Kidney epithelial cell (primary cell): ENCODE results near the gene CSF1R. TPM values are rescaled to one million over a fixed set of nuclear protein-coding genes. Genes with fewer than 3 reads are reported as not detected.

Experiments used
- DNase-seq: peaks from one replicate; pipeline ENCODE4 v3.0.0-alpha.2; 2010; ENCODE audit warnings: low read depth
- H3K27me3 ChIP-seq: 2 replicates; pipeline ENCODE4 v1.6.0; 2011; ENCODE audit warnings: low read length; ENCODE audit not compliant: control insufficient read depth, insufficient read depth
- H3K36me3 ChIP-seq: 2 replicates; pipeline ENCODE4 v1.5.1; 2011; ENCODE audit warnings: low read length; ENCODE audit not compliant: control insufficient read depth, insufficient read depth
- H3K4me3 ChIP-seq: 2 replicates; pipeline ENCODE4 v1.5.1; 2011; ENCODE audit warnings: low read depth, mild to moderate bottlenecking, control low read depth, low read length
- total RNA-seq: library from RNA; depleted of rRNA; stranded (reverse); fragments of >200 nt; gene quantifications from 2 replicates; pipeline ENCODE4 v1.2.3, GENCODE V29; 2015
- TF ChIP-seq, protein P1 (sequence below): IDR thresholded peaks from 2 replicates; pipeline ENCODE4 v1.5.1; 2011; ENCODE audit warnings: mild to moderate bottlenecking, moderate library complexity, low read length, control low read depth, inconsistent platforms; ENCODE audit not compliant: insufficient read depth, poor library complexity, severe bottlenecking

Gene CSF1R
- total RNA-seq, 1 donor from 2014 or later, result 0.75 TPM

DNA sequence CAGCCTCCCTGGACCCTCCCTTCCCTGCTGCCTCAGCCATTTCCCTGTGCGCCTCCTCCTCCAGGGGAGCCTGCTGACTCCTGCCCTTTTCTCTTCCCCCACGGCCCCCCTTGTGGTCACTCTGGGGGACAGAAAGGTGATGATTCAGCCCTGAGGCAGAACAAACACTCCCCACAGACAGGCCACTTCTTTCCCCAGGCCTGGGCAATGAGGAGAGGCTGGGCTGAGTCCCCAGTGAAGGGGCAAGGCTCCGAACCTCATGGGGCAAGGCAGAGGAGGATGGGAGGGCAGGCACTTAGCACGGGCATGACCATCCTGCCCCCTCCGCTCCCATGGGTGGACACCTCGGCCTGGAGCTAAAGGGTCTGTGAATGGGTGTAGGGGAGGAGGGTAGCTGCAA, 21.0 kb downstream of the CSF1R start:
- Histone ChIP-seq H3K4me3 (no peak overlapping the region), H3K36me3 (no peaks in the 10 kb centered on the region), H3K27me3 (no peaks in the 10 kb centered on the region)
- no peak for DNase-seq
- TF ChIP-seq, protein P1, sequence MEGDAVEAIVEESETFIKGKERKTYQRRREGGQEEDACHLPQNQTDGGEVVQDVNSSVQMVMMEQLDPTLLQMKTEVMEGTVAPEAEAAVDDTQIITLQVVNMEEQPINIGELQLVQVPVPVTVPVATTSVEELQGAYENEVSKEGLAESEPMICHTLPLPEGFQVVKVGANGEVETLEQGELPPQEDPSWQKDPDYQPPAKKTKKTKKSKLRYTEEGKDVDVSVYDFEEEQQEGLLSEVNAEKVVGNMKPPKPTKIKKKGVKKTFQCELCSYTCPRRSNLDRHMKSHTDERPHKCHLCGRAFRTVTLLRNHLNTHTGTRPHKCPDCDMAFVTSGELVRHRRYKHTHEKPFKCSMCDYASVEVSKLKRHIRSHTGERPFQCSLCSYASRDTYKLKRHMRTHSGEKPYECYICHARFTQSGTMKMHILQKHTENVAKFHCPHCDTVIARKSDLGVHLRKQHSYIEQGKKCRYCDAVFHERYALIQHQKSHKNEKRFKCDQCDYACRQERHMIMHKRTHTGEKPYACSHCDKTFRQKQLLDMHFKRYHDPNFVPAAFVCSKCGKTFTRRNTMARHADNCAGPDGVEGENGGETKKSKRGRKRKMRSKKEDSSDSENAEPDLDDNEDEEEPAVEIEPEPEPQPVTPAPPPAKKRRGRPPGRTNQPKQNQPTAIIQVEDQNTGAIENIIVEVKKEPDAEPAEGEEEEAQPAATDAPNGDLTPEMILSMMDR, result no peak

DNA sequence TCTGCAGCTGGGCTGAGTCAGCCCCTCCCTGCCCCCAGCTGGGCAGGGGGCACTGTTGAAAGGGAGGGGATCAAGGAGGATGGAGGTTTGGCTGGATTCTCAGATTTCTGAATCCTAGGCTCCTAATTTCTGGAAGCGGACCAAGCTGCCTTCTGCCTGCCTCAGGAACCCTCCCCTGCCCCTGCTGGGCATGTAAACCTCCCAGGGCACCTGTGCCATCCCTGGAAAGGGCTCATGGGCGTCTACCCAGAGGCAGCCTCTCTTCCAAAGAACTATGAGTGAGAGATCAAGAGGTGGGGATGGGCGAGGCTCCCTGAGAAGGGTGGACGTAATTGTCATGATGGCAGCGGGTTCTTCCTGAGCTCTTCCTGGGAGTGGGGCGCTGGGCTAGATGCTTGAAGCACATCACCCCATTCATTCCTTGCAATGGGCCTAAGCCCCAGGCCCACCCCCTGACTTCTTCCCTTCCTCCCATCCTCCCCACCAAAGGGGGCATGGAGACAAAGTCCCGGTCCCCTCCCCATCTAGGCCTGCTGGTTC, 21.6 kb downstream of the CSF1R start:
- H3K4me3 ChIP-seq, result no peak overlapping the region
- no peaks in the 10 kb centered on the region for H3K27me3 ChIP-seq
- DNase-seq, result no peak
- TF ChIP-seq, protein P1, result no peak
- H3K36me3 ChIP-seq, result no peaks in the 10 kb centered on the region

DNA sequence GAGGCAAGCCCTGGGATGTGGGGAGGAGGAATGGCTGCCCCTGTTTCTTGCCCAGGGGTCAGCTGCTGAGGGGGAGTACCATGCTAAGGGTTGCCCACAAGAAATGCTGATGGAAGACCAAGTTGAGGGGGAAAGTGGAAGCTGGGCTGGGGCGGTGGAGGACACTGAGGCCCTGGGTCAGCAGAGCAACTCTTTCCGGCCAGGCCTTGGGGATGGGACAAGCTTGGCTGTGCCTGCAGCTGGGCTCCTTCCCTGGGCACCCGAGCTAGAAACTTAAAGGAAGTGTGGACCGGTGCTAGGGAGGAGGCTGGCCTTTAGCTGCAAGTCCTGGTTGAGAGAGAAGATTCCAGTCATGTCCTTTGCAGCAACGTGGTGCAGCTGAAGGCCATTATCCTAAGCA, 22.7 kb downstream of the CSF1R start:
- Histone ChIP-seq H3K4me3 (no peak overlapping the region), H3K27me3 (no peaks in the 10 kb centered on the region), H3K36me3 (no peaks in the 10 kb centered on the region)
- TF ChIP-seq, protein P1, result no peak
- DNase-seq, result no peak

DNA sequence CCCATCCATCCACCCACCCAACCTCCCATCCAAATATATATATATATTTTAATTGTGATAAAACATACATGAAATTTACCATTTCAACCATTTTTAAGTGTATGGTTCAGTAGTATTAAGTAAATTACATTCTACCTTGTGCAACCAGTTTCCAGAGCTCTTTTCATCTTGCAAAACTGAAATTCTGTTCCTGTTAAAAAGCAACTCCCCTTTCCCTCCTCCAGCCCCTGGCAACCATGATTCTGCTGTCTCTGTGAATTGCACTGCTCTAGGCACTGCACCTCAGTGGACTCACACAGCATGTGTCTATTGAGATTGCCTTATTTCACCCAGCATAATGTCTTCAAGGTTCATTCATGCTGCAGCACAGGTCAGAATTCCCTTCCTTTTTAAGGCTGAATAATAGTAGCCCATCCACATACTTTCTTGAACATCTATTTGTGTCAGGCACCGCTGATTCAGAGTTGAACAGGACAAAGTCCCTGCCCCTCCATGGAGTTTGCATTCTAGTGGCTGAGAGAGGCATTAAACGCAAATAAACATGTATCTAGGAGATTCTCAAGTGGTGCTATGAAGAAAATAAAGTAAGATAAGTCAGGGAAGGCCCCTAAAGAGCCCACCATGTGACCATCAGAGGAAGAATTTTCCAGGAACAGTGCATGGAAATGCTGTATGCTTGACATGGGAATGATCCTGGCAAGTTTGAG, 24.0 kb downstream of the CSF1R start:
- TF ChIP-seq, protein P1, result no peak
- H3K27me3 ChIP-seq, result no peaks in the 10 kb centered on the region
- H3K36me3 ChIP-seq, result no peaks in the 10 kb centered on the region
- H3K4me3 ChIP-seq, result no peak overlapping the region
- no peak for DNase-seq

DNA sequence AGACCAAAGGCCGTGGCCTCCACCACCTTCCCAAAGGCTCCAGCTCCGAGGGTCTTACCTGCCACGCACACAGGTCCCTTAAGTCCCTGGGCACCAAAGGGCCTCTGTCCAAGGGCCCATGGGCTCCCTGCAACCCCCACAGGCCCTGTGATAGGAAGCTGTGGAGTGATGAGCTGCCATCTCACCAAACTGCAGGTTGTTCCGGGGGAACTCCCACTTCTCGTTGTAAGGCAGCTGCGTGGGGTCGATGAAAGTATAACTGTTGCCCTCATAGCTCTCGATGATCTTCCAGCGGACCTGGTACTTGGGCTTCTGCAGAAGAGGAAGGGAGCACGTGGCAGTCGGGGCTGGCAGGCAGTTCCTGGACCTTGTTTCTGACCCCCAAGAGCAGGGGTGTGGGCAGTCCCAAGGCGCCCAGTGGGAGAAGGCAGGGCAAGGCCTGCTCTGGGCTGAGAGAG, 24.8 kb downstream of the CSF1R start:
- TF ChIP-seq, protein P1, result no peak
- DNase-seq, result no peak
- no peaks in the 10 kb centered on the region for H3K36me3 ChIP-seq
- no peaks in the 10 kb centered on the region for H3K27me3 ChIP-seq
- no peak overlapping the region for H3K4me3 ChIP-seq

DNA sequence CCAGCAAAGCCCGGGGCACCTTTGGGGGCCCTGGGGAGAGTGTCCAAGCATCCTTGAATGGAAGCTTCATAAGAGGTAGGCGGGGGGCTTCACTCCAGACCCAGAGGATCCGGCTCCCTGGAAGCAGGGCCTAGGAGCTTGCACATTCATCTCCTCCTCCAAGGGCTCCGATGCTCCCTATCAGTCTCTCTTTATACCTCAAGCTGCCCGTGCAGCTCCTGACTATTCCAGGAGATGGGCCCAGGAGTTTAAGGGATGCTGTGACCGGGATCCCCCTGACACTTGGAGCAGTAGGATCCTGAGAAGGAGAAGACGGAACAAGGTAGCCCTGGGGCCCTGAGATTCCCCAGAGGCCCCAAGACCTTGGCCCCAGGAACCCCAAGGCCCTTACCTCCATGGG, 25.9 kb downstream of the CSF1R start:
- H3K36me3 ChIP-seq, result peaks cover 1% of the 10 kb centered on the region
- no peaks in the 10 kb centered on the region for H3K27me3 ChIP-seq
- H3K4me3 ChIP-seq, result no peak overlapping the region
- TF ChIP-seq, protein P1, result no peak
- DNase-seq, result no peak
